H1 (cell line): Measurements from ENCODE around the gene GIPR. TPM values are rescaled to one million over a fixed set of nuclear protein-coding genes. Genes with fewer than 3 reads are reported as not detected.

Source experiments
- CTCF ChIA-PET: fragments of 300-600 bp; sonication (Branson Sonifier 250); formaldehyde crosslinking; loops from one replicate; lab custom pipeline; 2021; ENCODE audit not compliant: partially characterized antibody; lab: Charles Lee
- POLR2A ChIA-PET: fragments of 300-600 bp; sonication (Branson Sonifier 250); formaldehyde crosslinking; loops from one replicate; lab custom pipeline; 2021; ENCODE audit warnings: inconsistent platforms; ENCODE audit not compliant: partially characterized antibody; lab: Charles Lee
- DNase-seq, 2 experiments: peaks; one replicate each; pipeline versions ENCODE4 v3.0.0 to v3.0.0-alpha.2; 2010 to 2022; ENCODE audit warnings: low spot score in 2 of 2, low read depth in 1 of 2, mixed read lengths in 1 of 2
- FAIRE-seq: peaks from 2 replicates; lab custom pipeline; 2011; peaks lifted over from hg19 to GRCh38; lab: Jason Lieb, UNC
- H2AFZ ChIP-seq: 2 replicates; pipeline ENCODE4 v1.8.1; 2012; ENCODE audit warnings: low read length, inconsistent platforms
- H2AK5ac ChIP-seq: 2 replicates; pipeline ENCODE4 v1.6.1; 2013; ENCODE audit warnings: low read depth, low read length
- H2BK120ac ChIP-seq: replicated peaks from 2 replicates; pipeline ENCODE3; 2013; ENCODE audit warnings: low read depth, low read length, inconsistent platforms
- H2BK12ac ChIP-seq: 2 replicates; pipeline ENCODE4 v1.6.1; 2013; ENCODE audit warnings: low read depth, low read length
- H2BK15ac ChIP-seq: 2 replicates; pipeline ENCODE4 v1.6.1; 2013; ENCODE audit warnings: low read length
- H2BK20ac ChIP-seq: 2 replicates; pipeline ENCODE4 v1.6.1; 2013; ENCODE audit warnings: low read length
- H2BK5ac ChIP-seq: 2 replicates; pipeline ENCODE4 v1.6.1; 2013; ENCODE audit warnings: low read depth, low read length
- H3K14ac ChIP-seq: 2 replicates; pipeline ENCODE4 v1.6.1; 2013; ENCODE audit warnings: inconsistent platforms; ENCODE audit not compliant: insufficient read length
- H3K18ac ChIP-seq: 2 replicates; pipeline ENCODE4 v1.6.1; 2013; ENCODE audit warnings: low read length; ENCODE audit errors: extremely low read depth
- H3K23ac ChIP-seq: 2 replicates; pipeline ENCODE4 v1.6.1; 2013; ENCODE audit warnings: inconsistent platforms; ENCODE audit not compliant: insufficient read length
- H3K23me2 ChIP-seq: 2 replicates; pipeline ENCODE4 v1.6.1; 2013; ENCODE audit warnings: low read depth, low read length
- H3K27ac ChIP-seq: 2 replicates; pipeline ENCODE4 v1.6.1; 2011; ENCODE audit warnings: low read depth, low read length, inconsistent platforms
- H3K27me3 ChIP-seq, 4 experiments: replicated peaks in 1 of 4; 1 replicate in 1 of 4; 2 replicates in 3 of 4; pipeline versions ENCODE4 v1.6.1 to v1.8.1; 2011 to 2013; ENCODE audit warnings: low read length in 3 of 4, mild to moderate bottlenecking in 3 of 4, inconsistent platforms in 2 of 4, mixed read lengths in 2 of 4, moderate library complexity in 1 of 4; ENCODE audit not compliant: control insufficient read depth in 3 of 4, insufficient read depth in 3 of 4; ENCODE audit errors: extremely low read depth in 1 of 4
- H3K36me3 ChIP-seq, 4 experiments: 2 replicates each; pipeline versions ENCODE4 v1.6.1 to v1.8.1; 2011 to 2013; ENCODE audit warnings: mild to moderate bottlenecking in 4 of 4, low read length in 3 of 4, moderate library complexity in 2 of 4, control low read depth in 1 of 4, inconsistent platforms in 1 of 4; ENCODE audit not compliant: insufficient read depth in 4 of 4, control insufficient read depth in 2 of 4
- H3K4ac ChIP-seq: replicated peaks from 2 replicates; pipeline ENCODE3; 2013; ENCODE audit warnings: low read length, low read depth, mixed read lengths, inconsistent platforms; ENCODE audit not compliant: insufficient read length
- H3K4me1 ChIP-seq, 4 experiments: replicated peaks in 1 of 4; 1 replicate in 1 of 4; 2 replicates in 3 of 4; pipeline versions ENCODE4 v1.6.1 to v1.8.1; 2011 to 2013; ENCODE audit warnings: low read length in 3 of 4, inconsistent platforms in 2 of 4, mixed read lengths in 1 of 4; ENCODE audit not compliant: insufficient read depth in 4 of 4, control insufficient read depth in 3 of 4
- H3K4me2 ChIP-seq, 2 experiments: 2 replicates each; pipeline versions ENCODE4 v1.6.1 to v1.8.1; 2011 to 2013; ENCODE audit warnings: low read depth in 2 of 2, low read length in 2 of 2, control low read depth in 1 of 2, inconsistent platforms in 1 of 2, mild to moderate bottlenecking in 1 of 2; ENCODE audit not compliant: insufficient read depth in 1 of 2
- H3K4me3 ChIP-seq, 4 experiments: fragments of 200-600, 300-600 bp in 1 of 4; sonication (generic), shearing (Covaris generic), sonication (Bioruptor Twin) in 1 of 4; 2 replicates each; pipeline versions ENCODE4 v1.5.1 to v1.8.1; 2011 to 2016; ENCODE audit warnings: low read length in 4 of 4, low read depth in 3 of 4, control low read depth in 2 of 4, inconsistent platforms in 2 of 4, mild to moderate bottlenecking in 2 of 4, mixed read lengths in 1 of 4, moderate library complexity in 1 of 4; ENCODE audit not compliant: insufficient read depth in 2 of 4; ENCODE audit errors: extremely low read depth in 1 of 4
- H3K56ac ChIP-seq: replicated peaks from 2 replicates; pipeline ENCODE3; 2013; ENCODE audit warnings: low read depth, mild to moderate bottlenecking, mixed read lengths, low read length, inconsistent platforms; ENCODE audit not compliant: insufficient read length
- H3K79me1 ChIP-seq: 2 replicates; pipeline ENCODE4 v1.6.1; 2013; ENCODE audit warnings: low read depth, low read length, control low read depth
- H3K79me2 ChIP-seq, 2 experiments: 2 replicates each; pipeline versions ENCODE4 v1.6.1 to v1.8.1; 2012 to 2013; ENCODE audit warnings: low read length in 2 of 2, mild to moderate bottlenecking in 2 of 2, inconsistent platforms in 1 of 2; ENCODE audit not compliant: insufficient read depth in 2 of 2, control insufficient read depth in 1 of 2
- H3K9ac ChIP-seq, 4 experiments: replicated peaks in 1 of 4; 1 replicate in 1 of 4; 2 replicates in 3 of 4; pipeline versions ENCODE4 v1.6.1 to v1.8.1; 2011 to 2013; ENCODE audit warnings: low read depth in 3 of 4, low read length in 3 of 4, control low read depth in 2 of 4, mild to moderate bottlenecking in 2 of 4, moderate library complexity in 2 of 4, inconsistent platforms in 1 of 4; ENCODE audit errors: extremely low read depth in 1 of 4
- H3K9me3 ChIP-seq, 2 experiments: 2 replicates each; pipeline versions ENCODE4 v1.6.1 to v1.8.1; 2012 to 2013; ENCODE audit warnings: mild to moderate bottlenecking in 2 of 2, moderate library complexity in 2 of 2, control low read depth in 1 of 2, inconsistent platforms in 1 of 2, low read depth in 1 of 2, low read length in 1 of 2, mixed read lengths in 1 of 2; ENCODE audit not compliant: insufficient read depth in 2 of 2
- H4K20me1 ChIP-seq, 2 experiments: replicated peaks in 1 of 2; 2 replicates each; pipeline versions ENCODE3 to v1.8.1; 2011 to 2013; ENCODE audit warnings: inconsistent platforms in 2 of 2, low read length in 2 of 2, mild to moderate bottlenecking in 1 of 2; ENCODE audit not compliant: insufficient read depth in 2 of 2, control insufficient read depth in 1 of 2
- H4K5ac ChIP-seq: 2 replicates; pipeline ENCODE4 v1.6.1; 2013; ENCODE audit warnings: low read length, low read depth, mixed read lengths, inconsistent platforms; ENCODE audit not compliant: insufficient read length
- H4K8ac ChIP-seq: 2 replicates; pipeline ENCODE4 v1.8.0; 2013; ENCODE audit warnings: mild to moderate bottlenecking, moderate library complexity, low read length, inconsistent platforms; ENCODE audit not compliant: insufficient read depth; ENCODE audit errors: extremely low read depth
- H4K91ac ChIP-seq: replicated peaks from 2 replicates; pipeline ENCODE3; 2013; ENCODE audit warnings: low read length, mixed read lengths, inconsistent platforms; ENCODE audit not compliant: insufficient read length
- ASH2L ChIP-seq: fragments of 200-600, 300-600 bp; sonication (generic); IDR thresholded peaks from one replicate; pipeline ENCODE4 v1.7.1; 2017; ENCODE audit warnings: low read length
- BACH1 ChIP-seq: IDR thresholded peaks from 2 replicates; pipeline ENCODE4 v1.6.1; 2012; ENCODE audit warnings: low read length, improper control_type of control experiment
- BRCA1 ChIP-seq: IDR thresholded peaks from 2 replicates; pipeline ENCODE4 v1.6.1; 2012; ENCODE audit warnings: low read depth, low read length, improper control_type of control experiment
- CHD2 ChIP-seq: IDR thresholded peaks from 2 replicates; pipeline ENCODE4 v1.6.1; 2012; ENCODE audit warnings: low read length, improper control_type of control experiment
- KDM4A ChIP-seq: IDR thresholded peaks from one replicate; pipeline ENCODE4 v1.7.1; 2012; ENCODE audit warnings: low read depth, mild to moderate bottlenecking, moderate library complexity, low read length, inconsistent platforms; ENCODE audit not compliant: severe bottlenecking
- NANOG ChIP-seq: IDR thresholded peaks from 2 replicates; pipeline ENCODE4 v1.6.1; 2011; ENCODE audit warnings: low read length, low read depth, mild to moderate bottlenecking, inconsistent platforms; ENCODE audit not compliant: insufficient read depth, poor library complexity, severe bottlenecking
- POU5F1 ChIP-seq: IDR thresholded peaks from 2 replicates; pipeline ENCODE4 v1.6.1; 2011; ENCODE audit warnings: low read depth, mild to moderate bottlenecking, low read length, moderate library complexity
- RAD21 ChIP-seq, 2 experiments: IDR thresholded peaks in 1 of 2; conservative IDR thresholded peaks in 1 of 2; 2 replicates each; pipeline ENCODE4 v1.6.1; 2011; ENCODE audit warnings: low read depth in 2 of 2, low read length in 2 of 2, improper control_type of control experiment in 1 of 2, inconsistent platforms in 1 of 2, mild to moderate bottlenecking in 1 of 2, moderate library complexity in 1 of 2
- RBBP5 ChIP-seq: IDR thresholded peaks from 2 replicates; pipeline ENCODE4 v1.7.1; 2012; ENCODE audit warnings: low read depth, mild to moderate bottlenecking, inconsistent platforms, low read length, moderate library complexity, borderline replicate concordance
- SIN3A ChIP-seq, 2 experiments: IDR thresholded peaks in 1 of 2; conservative IDR thresholded peaks in 1 of 2; 2 replicates each; pipeline ENCODE4 v1.6.1; 2011 to 2012; ENCODE audit warnings: low read length in 2 of 2, improper control_type of control experiment in 1 of 2, low read depth in 1 of 2, mild to moderate bottlenecking in 1 of 2
- WGBS, 2 experiments: shearing (Covaris generic) in 1 of 2; methylation state at CpG; one replicate each; pipeline versions ENCODE4 v1.1.6 to v1.1.7; 2013 to 2015; ENCODE audit warnings: low lambda C conversion rate in 2 of 2, mixed read lengths in 2 of 2, inconsistent platforms in 1 of 2, low coverage in 1 of 2, missing lambda C conversion rate in 1 of 2; ENCODE audit not compliant: insufficient replicate concordance in 2 of 2, insufficient coverage in 1 of 2, insufficient read length in 1 of 2; ENCODE audit errors: extremely low coverage in 1 of 2, missing lambda C conversion rate in 1 of 2; 5-methylcytosine and 5-hydroxymethylcytosine counted together
- polyA plus RNA-seq, 7 experiments: library from polyadenylated mRNA; depleted of rRNA in 3 of 7; stranded (reverse) in 5 of 7; unstranded in 2 of 7; fragments of >200 nt in 5 of 7; fragments of 200-250 nt in 2 of 7; gene quantifications; 1 replicate in 5 of 7; 2 replicates in 1 of 7; 4 replicates in 1 of 7; pipeline versions ENCODE4 v1.2.1 to v1.2.3, GENCODE V29; 2011 to 2013; ENCODE audit warnings: missing spikeins in 2 of 7, mixed read lengths in 2 of 7
- total RNA-seq: library from RNA; stranded (reverse); fragmentation: NEBNext Ultra II Directional; extraction: Animal tissue kit (Norgen Biotek cat#: 25700); gene quantifications from 2 replicates; pipeline ENCODE4 v1.2.1, GENCODE V29; 2021

Gene GIPR
- total and polyA plus RNA-seq, 2 of the 8 experiments (the other 6 are each of a cell fraction or from before 2014, with no cell fraction given): 0.42 to 1.3 TPM

DNA sequence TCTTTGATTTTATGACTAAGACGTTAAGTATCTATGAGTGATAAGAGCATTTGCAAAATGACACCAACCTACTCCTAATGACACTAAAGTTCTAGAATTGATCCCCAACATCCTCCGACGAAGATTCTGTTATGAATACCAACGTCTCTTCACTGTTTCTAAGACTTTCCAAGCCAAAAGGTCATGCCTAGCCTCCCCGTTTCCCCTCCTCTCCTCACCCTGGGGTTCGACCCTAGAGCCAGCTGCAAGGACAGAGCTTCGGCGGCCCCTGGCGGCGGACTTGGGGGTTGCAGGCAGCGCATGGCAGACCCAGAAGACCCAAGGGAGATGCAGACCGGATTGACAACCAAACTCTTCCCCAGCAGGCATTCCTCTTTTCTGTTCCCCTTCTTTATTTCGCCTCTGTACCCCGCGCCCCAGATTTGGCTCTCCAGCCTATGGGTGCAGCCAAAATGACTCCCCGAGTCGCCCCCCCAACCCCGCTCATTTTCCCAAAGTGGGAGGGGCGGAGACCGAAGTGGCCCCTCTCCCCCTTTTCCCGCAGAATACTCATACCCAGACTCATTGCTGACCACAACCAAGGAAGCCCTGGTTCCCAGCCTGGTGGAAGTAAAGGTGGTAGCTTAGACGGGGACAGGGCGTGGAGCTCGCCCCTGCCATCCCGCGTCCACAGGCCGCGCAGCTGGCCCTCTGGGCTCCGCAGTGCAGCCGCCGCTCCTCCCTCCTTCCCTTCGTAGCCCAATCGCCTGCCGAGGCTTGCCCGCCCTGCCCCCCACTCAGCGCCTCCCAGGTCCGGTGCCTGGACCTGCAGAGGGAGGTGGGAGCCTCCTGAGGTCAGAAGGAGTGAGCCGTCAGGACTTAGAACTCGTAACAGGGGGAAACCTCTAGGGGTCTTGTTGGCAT is 24.7 kb upstream of the GIPR start:
- Histone ChIP-seq H2BK20ac (no peak overlapping the region), H4K20me1 (no peaks in the 10 kb centered on the region), H3K9me3 (no peaks in the 10 kb centered on the region; a peak in 1 of 4 replicates), H3K4ac (no peak overlapping the region), H3K27me3 (peaks cover 0 to 6% (median 2%) of the 10 kb centered on the region in 4 experiments; a peak in 4 of 7 replicates), H3K23ac (no peak overlapping the region), H2BK120ac (no peak overlapping the region), H2AFZ (peak overlapping the region; percentile 24; the same call in 1 of the 2 replicates), H4K8ac (no peak overlapping the region), H3K4me2 (peak overlapping the region; percentile 43 to 77), H2AK5ac (no peak overlapping the region), H3K18ac (peak overlapping the region; percentile 35; the same call in 1 of the 2 replicates), H3K23me2 (peaks cover 15% of the 10 kb centered on the region), H3K79me2 (no peaks in the 10 kb centered on the region), H3K4me1 (peaks cover 6 to 30% (median 17%) of the 10 kb centered on the region in 4 experiments), H3K56ac (no peak overlapping the region), H3K36me3 (no peaks in the 10 kb centered on the region), H3K27ac (no peak overlapping the region), H3K9ac (no peak overlapping the region), H4K5ac (no peak overlapping the region), H4K91ac (no peak overlapping the region), H2BK12ac (no peak overlapping the region), H2BK5ac (peak overlapping the region; percentile 55; the same call in 1 of the 2 replicates), H3K4me3 (peak overlapping the region; percentile 34 to 89 (median 70)), H2BK15ac (no peak overlapping the region; the same call in 1 of the 2 replicates), H3K79me1 (no peaks in the 10 kb centered on the region), H3K14ac (no peak overlapping the region)
- ChIA-PET POLR2A (interaction anchor here (0.7 to 4.1 kb wide), 13 partner anchors 9 to 135 kb away, joined by 3 to 33 read pairs (median 5); partner anchors contain the start of genes QPCTL and SNRPD2), CTCF (interaction anchor here (0.6 to 8.4 kb wide), 48 partner anchors 8 to 689 kb away, joined by 3 to 135 read pairs (median 6); partner anchors contain the start of genes DMWD, FOSB, GIPR and GPR4)
- peak in 1 of 2 experiments; percentile 99 for DNase-seq
- no peak for FAIRE-seq
- WGBS, 2 experiments: 5% methylated on average over 32 of the region's 39 CpGs; no CpG with 5 or more reads in 1 of the 2 experiments
- TF ChIP-seq POU5F1: no peak
- TF ChIP-seq CHD2: 0 out of 2 replicates have a peak, but pooled peaks have one; percentile 22
- TF ChIP-seq RAD21 (IDR thresholded peaks at IDR 0.05 in 1 of 2, conservative IDR thresholded peaks at IDR 0.05 in 1 of 2; ENCODE audit: low read depth in 2 of 2, low read length in 2 of 2): peak; percentile 96 to 98
- TF ChIP-seq SIN3A (conservative IDR thresholded peaks at IDR 0.05 in 1 of 2, IDR thresholded peaks at IDR 0.05 in 1 of 2; ENCODE audit: low read depth in 1 of 2, low read length in 2 of 2): peak; percentile 70; a peak in 2 of 4 replicates
- TF ChIP-seq ASH2L: peak; percentile 75
- TF ChIP-seq KDM4A: peak; percentile 86
- no peak for TF ChIP-seq BRCA1
- TF ChIP-seq BACH1: no peak
- no peak; the same call in 1 of the 2 replicates for TF ChIP-seq RBBP5
- no peak for TF ChIP-seq NANOG
